Ishikawa (cell line): ENCODE results near the gene ABCF2.

Experiments used
- CEBPB ChIP-seq: IDR thresholded peaks from 2 replicates; pipeline ENCODE4 v1.6.1; 2012
- CREB1 ChIP-seq: IDR thresholded peaks from 2 replicates; pipeline ENCODE4 v1.6.1; 2012; ENCODE audit warnings: low read depth
- EGR1 ChIP-seq: IDR thresholded peaks from 2 replicates; pipeline ENCODE4 v1.6.1; 2012
- EP300 ChIP-seq: IDR thresholded peaks from 2 replicates; pipeline ENCODE4 v1.6.1; 2012; ENCODE audit warnings: borderline replicate concordance
- FOXM1 ChIP-seq: IDR thresholded peaks from 2 replicates; pipeline ENCODE4 v1.6.1; 2012; ENCODE audit warnings: low read depth, borderline replicate concordance
- MAX ChIP-seq: IDR thresholded peaks from 2 replicates; pipeline ENCODE4 v1.6.1; 2012
- NFIC ChIP-seq: IDR thresholded peaks from 2 replicates; pipeline ENCODE4 v1.6.1; 2012
- RAD21 ChIP-seq: IDR thresholded peaks from 2 replicates; pipeline ENCODE4 v1.6.1; 2012; ENCODE audit warnings: low read depth
- REST ChIP-seq: IDR thresholded peaks from 2 replicates; pipeline ENCODE4 v1.6.1; 2012; ENCODE audit warnings: low read depth, mild to moderate bottlenecking
- TAF1 ChIP-seq: IDR thresholded peaks from 2 replicates; pipeline ENCODE4 v1.6.1; 2012; ENCODE audit warnings: low read depth, mild to moderate bottlenecking
- TCF12 ChIP-seq: IDR thresholded peaks from 2 replicates; pipeline ENCODE4 v1.6.1; 2012; ENCODE audit warnings: low read depth
- TEAD4 ChIP-seq: IDR thresholded peaks from 2 replicates; pipeline ENCODE4 v1.6.1; 2012
- USF1 ChIP-seq: IDR thresholded peaks from 2 replicates; pipeline ENCODE4 v1.6.1; 2012
- YY1 ChIP-seq: IDR thresholded peaks from 2 replicates; pipeline ENCODE4 v1.6.1; 2012; ENCODE audit warnings: low read depth
- ZBTB7A ChIP-seq: IDR thresholded peaks from 2 replicates; pipeline ENCODE4 v1.6.1; 2012; ENCODE audit warnings: low read depth

ABCF2 gene

GRCh38 chr7:151226875-151227782 is at the start of gene ABCF2:
Gene ABCF2 (minus strand): TSS chr7:151227205. CDS start chr7:151226458, 747 bp downstream.
- TF ChIP-seq USF1: peak; percentile 65; the same call in 1 of the 2 replicates
- peak; percentile 7; the same call in 1 of the 2 replicates for TF ChIP-seq EGR1
- TF ChIP-seq TAF1: peak; percentile 56
- no peak for TF ChIP-seq EP300
- no peak for TF ChIP-seq RAD21
- TF ChIP-seq CEBPB: peak; percentile 98
- TF ChIP-seq YY1: peak; percentile 58
- peak; percentile 52; the same call in 1 of the 2 replicates for TF ChIP-seq ZBTB7A
- peak; percentile 98 for TF ChIP-seq CREB1
- TF ChIP-seq TCF12: 0 out of 2 replicates have a peak, but pooled peaks have one; percentile 37
- peak; percentile 73 for TF ChIP-seq MAX
- no peak for TF ChIP-seq NFIC

- TF ChIP-seq TCF12: no peak
- no peak for TF ChIP-seq REST
- TF ChIP-seq EGR1: no peak
- no peak for TF ChIP-seq CREB1
- TF ChIP-seq TEAD4: no peak
- no peak for TF ChIP-seq ZBTB7A
- no peak for TF ChIP-seq TAF1
- TF ChIP-seq MAX: no peak
- TF ChIP-seq EP300: no peak
- TF ChIP-seq CEBPB: no peak
- TF ChIP-seq YY1: no peak
- no peak for TF ChIP-seq NFIC
- no peak for TF ChIP-seq RAD21
- TF ChIP-seq USF1: no peak
- TF ChIP-seq FOXM1: no peak
These were observed 49.0 kb upstream of the ABCF2 start for GRCh38 chr7:151275813-151276577.

- TF ChIP-seq EGR1: no peak
- no peak for TF ChIP-seq USF1
- TF ChIP-seq TCF12: no peak
These were observed 48.2 kb upstream of the ABCF2 start for GRCh38 chr7:151274936-151275812.

DNA sequence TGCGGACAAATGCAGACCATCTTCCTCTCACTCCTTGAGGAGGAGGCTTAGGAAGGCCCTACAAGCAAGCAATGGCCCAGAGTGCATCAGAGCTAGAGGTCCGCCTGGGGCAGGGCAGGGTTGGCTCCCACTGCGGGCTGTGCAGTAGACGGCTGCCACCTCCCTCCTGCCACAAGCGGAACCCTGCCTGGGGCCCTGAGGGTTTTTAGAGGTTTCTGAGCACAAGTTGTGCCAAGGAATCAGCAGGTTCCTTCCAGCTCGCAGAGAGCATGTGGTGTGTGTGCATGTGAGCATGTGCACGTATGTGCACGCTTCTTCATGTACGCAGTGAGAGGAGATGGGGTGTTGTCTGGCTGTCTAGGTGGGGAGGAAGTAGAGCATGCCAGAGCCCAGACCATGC is 47.4 kb upstream of the ABCF2 start:
- TF ChIP-seq REST (no peak), FOXM1 (no peak), EP300 (no peak), CREB1 (no peak), CEBPB (no peak), NFIC (no peak), YY1 (no peak), EGR1 (no peak)
